COLO829 (cell line): ENCODE results near the gene PTPRQ.
"Not testable (repeated sequence)": the region's sequence is repeated elsewhere in the genome, so short reads cannot be mapped to it uniquely, and the experiment has no call there.

ENCODE experiments used
- DNase-seq: peaks from one replicate; pipeline ENCODE4 v3.0.0; 2012; ENCODE audit warnings: low spot score

Gene PTPRQ

DNA sequence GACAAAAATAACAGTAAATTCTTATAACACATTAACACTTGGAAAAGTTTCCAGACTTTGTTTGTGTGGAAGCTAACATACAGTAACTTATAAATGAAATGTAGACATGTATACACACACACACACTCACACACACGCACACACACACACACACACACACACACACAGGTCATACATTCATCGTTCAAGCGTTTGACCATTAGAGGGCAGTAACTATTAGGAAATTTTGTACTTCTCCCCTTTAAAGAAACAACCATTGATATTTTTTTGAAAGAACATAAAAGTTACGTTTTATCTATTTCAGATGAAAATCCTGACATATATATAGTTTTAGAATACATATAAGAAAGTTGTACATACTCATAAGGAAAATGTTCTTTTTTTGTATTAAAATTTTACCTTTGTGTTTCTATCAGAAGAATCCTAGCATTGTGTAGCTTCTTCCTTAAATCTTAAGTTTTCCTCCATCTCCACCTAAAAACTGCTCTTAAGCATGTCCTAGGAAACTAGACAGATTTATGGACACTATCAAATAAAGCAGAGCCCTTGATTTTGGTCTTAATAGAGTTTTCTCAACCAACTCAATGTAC lies 29.0 kb downstream of the PTPRQ start:
- DNase-seq = peak; percentile 2

DNA sequence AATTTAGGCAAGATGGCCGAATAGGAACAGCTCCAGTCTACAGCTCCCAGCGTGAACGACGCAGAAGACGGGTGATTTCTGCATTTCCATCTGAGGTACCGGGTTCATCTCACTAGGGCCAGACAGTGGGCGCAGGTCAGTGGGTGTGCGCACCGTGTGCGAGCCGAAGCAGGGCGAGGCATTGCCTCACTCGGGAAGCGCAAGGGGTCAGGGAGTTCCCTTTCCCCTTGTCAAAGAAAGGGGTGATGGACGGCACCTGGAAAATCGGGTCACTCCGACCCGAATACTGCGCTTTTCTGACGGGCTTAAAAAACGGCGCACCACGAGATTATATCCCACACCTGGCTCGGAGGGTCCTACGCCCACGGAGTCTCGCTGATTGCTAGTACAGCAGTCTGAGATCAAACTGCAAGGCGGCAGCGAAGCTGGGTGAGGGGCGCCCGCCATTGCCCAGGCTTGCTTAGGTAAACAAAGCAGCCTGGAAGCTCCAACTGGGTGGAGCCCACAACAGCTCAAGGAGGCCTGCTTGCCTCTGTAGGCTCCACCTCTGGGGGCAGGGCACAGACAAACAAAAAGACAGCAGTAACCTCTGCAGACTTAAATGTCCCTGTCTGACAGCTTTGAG lies 33.6 kb downstream of the PTPRQ start:
- DNase-seq = not testable (repeated sequence)

DNA sequence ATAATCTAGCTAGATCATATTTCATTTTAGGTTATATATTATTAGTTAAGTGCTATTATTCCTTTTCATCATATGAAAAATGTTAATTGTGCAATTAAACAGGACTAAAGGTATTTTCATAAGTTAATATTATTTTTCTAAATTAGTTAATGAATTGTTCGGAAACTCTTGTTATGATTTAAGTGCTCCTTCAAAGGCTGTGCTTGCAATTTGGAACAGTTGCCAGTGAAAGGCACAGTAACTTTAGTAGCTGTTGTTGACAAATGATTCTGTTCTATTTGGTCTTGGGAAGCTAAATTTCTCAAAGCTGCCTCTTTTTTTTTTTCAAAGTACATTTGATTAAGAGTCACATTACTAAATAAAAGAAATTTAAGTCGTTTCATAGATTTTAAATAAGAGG lies 40.7 kb downstream of the PTPRQ start:
- no peak for DNase-seq

DNA sequence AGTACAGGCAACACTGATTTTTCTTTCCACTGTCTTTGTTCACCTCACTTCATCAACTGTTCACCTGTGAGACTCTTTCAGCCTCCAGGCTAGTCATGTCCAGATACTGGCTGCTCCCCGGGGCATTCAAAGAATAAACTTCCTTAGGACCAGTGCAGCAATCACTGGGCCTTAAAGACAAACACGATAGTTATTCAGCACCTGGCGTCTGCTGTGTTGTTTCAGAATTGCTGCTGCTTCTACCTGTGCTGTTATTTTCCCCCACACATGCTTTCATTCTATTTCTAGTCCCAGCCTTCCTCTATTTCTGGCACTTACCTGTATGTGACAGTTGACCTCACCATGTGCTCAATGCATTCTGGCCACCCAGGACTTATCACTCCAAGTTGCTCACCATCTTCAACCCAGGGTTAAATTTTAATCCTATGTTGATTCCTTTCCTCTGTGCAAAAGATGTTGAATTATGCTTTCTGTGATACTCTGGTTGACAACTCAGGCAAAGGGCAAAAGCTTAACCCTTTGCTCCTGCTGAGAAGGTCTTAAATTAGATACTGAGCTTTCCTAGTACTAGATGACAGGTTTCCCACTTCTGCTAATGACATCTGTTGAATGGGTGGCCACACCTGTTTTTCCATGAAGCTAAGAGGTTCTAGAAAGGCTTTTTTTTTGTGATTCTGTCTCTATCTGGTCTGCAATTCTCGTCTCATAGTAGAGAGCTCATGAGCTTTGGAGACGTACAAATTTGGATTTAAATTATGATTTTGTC lies 41.4 kb downstream of the PTPRQ start:
- DNase-seq = no peak

DNA sequence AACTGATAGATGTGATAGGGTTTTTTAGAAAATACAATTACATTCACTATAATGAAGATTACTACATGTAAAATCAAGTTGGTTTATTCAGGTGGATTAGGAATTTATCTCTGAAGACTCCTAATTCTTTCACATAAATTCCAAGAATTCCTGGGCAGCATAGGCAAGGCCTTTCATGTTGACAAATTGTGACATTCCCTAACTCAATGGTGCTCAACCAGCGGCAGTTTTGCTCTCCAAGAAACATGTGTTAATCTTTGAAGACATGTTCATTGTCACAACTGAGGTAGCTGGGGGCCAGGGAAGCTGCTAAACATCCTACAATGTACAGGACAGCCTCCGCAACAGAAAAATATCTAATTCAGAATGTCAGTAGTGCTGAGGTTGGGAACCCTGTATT lies 46.3 kb downstream of the PTPRQ start:
- DNase-seq = no peak

DNA sequence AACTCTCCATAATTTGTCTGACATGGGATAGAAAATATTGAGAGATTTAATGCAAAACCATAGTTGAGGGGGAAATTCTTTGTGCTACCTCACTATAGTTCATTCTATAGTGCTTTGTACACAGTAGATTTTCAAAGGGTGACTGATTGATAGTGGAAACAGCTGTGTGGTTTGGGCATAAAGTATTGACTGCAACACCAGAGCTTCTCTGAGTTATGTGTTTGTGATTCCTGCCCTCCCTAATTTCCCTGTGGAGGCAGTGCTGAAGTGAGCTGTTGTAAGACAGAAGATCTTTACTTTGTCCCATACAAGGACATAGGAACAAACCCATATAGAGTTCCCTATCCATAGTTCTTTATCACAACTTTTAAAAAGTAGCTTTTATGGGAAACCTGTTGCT lies 47.1 kb downstream of the PTPRQ start:
- DNase-seq = no peak

DNA sequence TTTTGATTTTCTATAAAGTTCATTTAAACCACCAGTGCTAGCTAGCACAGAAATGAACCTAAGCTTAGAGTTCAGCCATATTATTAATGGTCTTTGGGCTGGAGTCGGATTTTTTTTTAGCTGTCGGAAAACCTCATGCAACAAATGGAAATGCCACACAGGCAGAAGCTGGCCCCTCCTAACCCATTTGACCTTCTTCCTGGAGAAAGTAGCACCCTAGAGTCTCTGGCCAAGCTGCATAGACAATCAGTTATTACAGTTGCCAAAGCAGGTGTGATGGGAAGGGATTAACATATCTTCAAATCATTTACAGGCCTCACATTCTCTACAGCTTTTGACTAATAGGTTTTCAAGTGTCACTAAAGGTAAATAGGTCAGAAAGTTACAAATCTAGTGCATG lies 49.4 kb downstream of the PTPRQ start:
- DNase-seq = no peak

DNA sequence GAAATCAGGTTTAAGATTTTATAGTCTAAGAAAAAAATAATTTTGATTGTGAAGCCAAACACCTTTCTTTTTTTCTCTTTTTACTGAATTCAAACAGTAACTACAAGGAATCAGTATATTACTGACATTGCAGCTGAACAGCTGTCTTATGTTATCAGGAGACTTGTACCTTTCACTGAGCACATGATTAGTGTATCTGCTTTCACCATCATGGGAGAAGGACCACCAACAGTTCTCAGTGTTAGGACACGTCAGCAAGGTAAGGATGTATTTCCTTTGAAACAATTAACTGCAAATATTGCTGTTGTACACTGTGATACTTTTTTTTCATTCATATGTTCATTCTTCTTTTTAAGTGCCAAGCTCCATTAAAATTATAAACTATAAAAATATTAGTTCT lies 50.8 kb downstream of the PTPRQ start:
- DNase-seq = no peak

DNA sequence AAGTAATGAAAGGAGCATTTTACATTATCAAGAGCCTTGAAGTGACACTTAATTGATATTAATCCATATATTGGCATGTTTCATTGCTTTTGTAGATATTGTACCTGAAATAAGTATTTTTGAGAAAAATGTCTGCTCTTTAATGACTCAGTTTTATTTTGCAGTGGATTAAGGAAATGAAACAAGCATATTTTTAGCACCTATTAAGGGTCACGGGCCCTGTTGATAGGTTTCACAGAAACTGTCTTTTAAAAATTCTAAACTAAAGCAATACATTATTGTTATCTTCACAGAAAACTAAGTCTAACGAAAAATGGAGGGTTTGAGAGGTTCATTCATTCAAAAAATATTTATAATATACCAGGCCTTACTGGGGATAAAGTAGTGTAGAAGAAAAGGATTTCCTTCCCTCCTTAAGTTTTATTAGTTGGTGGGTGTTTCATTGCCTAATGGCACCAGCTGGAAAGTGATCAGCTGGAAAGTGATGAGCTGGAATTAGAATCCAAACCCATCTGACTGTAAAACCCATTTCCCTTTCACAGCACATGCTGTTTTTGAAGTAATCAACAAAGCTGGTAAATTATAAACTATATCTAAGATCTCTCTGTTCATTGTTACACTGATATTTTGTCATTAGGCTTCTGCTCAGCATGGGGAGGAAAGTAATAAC lies 54.2 kb downstream of the PTPRQ start:
- no peak for DNase-seq

DNA sequence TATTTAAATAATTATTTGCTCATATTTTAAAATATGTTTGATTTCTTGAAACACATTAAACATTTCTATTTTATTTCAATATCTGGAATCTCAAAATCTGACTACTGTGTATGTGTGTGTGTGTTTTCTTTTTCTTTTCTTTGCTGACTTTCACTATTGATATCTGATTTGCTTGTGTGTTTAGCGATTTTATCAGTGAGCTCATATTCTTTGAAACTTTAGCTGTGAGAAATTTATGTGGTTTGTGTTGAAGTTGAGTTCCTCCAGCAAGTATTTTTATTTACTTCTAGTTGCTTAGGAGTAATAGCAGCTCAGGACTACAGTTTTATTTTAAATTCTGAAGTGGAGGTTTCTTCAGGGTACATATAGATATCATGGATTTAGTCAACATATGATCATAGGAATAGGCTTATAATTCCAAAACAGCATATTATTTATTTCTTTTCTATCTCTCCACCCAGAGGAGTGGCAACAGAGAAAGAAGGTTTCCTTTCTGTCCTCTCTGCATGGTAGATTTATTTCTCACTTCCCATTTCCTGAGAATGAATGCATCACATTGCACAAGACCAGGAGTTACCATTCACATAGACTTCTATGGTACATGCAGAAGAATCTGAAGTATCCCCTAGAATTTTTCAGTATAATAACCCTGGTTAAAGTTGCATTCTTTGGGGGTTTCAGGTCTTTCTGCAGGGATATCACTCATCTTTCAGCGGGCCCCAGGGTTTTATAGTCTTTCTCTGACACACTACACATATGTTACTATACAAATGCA lies 60.5 kb downstream of the PTPRQ start:
- DNase-seq = no peak

DNA sequence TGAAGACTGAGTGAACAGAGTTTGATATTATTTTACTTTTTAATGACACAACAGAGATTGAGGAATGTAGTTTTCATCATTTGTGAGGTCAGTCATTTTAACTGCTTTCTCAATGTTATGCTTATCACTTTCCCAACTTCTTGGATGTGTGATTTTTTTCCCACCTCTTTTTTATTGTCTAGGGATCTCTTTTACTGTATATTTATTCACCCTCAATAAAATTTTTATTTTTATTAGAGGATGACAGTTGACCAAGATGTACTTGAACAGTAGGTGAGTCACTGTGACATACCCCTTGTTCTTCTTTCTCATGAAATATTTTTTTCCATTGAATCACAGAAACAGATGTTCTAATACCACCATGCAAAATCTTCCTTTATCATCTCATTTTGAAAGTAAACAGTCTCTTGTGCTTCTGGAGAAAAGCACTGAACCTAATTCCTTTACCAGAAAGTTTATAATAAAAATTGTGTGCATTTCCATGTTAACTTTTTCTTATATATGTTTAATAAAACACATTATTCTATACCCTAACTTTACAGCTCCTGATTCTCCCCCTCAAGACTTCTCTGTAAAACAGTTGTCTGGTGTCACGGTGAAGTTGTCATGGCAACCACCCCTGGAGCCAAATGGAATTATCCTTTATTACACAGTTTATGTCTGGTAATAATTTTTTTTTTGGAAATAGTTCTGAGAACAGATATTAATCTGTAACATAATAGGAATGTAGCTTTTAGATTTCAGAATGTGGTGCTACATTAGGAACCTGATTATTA lies 65.9 kb downstream of the PTPRQ start:
- DNase-seq = no peak

DNA sequence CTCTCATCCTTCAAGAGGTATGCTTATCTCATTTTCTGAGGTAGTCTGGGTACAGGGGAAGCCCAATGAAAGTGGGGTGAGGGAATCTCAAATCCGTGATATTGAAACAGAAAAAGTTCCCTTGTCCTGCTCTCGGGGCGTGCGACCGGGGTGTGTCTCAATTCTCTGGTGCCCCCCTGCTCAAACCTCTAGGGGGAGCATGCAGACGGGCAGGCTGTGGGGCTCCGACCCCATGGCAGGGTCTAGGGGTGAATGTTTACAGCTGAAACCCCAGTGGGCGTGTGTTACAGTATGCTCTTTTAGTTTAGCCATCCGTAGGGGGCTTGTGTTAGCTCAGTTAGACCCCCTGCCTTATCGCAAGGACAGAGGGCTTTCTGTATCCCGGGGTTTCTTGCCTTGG lies 68.7 kb downstream of the PTPRQ start:
- DNase-seq = no peak

DNA sequence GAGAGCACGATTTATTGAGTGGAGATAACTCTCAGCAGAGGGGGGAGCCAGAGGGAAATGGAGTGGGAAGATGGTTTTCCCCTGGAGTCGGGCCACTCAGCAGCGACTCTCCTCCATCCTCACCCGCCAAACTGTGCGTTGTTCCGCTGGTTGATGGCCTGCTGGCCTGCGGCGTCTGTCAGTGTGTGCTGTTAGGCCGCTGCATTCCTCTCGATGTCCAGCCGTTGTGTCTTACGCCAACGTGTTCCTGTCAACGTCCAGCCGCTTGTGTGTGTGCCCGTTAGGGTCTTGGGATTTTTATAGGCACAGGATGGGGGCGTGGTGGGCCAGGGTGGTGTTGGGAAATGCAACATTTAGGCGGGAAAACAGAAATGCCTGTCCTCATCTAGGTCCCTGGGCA lies 69.2 kb downstream of the PTPRQ start:
- no peak for DNase-seq

DNA sequence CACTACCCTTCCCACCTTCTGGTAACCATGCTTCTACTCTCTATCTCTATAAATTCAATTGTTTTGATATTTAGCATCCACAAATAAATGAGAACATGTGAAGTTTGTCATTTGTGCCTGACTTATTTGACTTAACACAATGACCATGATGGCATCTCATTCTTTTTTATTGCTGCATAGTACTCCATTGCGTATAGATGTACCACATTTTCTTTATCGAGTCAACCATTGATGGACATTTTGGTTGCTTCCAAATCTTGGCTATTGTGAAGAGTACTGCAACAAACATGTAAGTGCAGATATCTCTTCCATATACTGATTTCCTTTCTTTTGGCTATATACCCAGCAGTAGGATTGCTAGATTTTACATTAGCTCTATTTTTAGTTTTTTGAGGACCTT lies 73.6 kb downstream of the PTPRQ start:
- DNase-seq = no peak

DNA sequence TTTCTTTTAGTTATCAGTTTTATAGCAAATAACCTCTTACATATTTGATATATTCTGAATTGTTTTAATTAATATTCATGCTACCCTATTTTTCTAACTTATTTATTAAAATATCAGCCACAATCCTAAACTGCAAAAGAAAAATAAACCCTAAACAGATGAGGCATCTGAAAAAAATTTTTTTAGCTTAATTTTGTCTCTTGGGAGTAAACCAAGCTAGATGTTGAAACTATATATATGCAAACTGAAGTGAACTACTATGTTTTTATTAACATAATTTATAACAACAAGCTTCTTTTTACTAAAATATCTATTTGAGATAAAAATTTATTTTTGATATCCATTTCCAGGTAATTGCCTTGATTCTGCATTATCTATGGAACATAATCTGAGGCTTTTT lies 87.6 kb downstream of the PTPRQ start:
- no peak for DNase-seq

DNA sequence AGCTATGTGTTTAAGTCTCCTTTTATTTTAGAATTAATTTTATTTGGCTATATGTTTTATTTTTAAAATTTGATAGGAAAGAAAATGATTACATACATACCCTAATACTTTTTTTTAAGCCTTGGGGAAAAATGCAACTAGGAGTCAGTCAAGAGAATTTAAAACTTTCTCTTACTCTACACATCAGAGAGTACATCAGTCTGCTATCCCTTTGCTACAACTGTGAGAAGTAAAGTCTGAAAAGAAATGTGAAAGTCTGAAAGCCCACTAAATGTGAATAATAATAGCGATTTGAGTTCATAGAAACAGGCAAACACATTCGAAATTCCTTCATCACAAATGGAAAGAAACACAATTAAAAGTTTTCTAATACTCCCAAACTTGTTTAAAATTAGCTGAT lies 95.0 kb downstream of the PTPRQ start:
- no peak for DNase-seq

DNA sequence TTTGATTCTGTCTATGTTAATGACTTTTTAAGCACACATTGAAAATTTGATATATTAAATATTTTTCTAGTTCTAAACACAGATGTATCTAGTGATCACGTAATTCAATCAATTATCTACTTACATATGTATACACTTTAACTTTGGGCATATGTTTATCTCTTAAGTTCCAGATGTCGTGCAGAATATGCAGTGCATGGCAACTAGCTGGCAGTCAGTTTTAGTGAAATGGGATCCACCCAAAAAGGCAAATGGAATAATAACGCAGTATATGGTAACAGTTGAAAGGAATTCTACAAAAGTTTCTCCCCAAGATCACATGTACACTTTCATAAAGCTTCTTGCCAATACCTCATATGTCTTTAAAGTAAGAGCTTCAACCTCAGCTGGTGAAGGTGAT lies 105.3 kb downstream of the PTPRQ start:
- DNase-seq = no peak

DNA sequence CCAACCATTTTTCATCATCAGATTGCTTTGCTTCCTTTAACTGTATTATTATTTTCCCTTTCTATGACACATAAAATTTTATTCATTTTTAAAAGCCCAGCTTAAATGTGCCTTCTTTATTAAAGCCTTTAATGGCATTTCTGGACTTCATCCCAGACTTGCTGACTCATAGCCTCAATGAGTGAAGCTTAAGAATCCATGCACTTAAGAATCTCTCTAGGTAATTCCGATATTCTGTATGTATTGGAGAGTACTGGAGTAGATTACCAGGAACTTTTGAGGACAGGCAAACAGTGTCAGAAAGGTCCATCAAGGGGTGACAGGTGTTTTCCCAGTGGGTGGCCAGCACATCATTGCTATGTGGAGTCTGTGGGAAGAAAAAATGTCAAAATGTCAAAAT lies 107.9 kb downstream of the PTPRQ start:
- peak; percentile 82 for DNase-seq

DNA sequence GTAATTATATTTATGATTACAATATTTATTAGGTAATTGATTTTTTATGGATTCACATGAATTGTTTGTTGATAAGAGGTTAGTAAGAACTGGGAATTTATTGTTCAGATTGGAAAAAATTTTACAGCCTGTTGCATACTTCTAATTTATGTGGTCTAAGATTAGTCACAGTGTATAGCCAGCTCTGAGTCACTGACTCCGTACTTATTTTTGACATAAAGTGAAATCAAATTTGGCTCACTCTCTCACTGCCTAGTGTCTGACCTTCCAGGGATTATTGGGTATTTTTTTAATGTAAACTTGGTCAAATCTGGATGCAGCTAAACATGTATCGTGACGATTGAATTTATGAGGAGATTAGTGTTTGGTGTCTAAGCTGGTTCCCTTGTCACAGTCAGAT lies 109.3 kb downstream of the PTPRQ start:
- peak; percentile 68 for DNase-seq

DNA sequence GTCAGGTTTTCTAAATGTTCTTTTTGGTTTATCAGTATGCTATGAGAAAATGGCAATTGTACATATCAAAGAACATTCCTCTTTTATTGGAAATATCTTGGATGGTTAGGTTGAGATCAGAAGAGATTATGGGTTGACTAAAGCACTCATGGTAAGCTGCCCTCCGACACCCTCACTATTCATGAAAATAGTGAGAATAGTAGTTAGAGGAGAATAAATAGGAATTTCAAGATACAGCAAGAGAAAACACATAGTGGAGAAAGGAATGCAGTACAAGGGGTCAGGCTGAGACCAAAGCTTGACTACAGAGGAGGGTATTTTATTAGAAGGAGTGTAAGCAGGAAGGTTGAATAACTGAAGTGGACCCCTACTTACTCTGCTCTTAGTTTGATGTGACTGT lies 112.5 kb downstream of the PTPRQ start:
- DNase-seq = no peak

DNA sequence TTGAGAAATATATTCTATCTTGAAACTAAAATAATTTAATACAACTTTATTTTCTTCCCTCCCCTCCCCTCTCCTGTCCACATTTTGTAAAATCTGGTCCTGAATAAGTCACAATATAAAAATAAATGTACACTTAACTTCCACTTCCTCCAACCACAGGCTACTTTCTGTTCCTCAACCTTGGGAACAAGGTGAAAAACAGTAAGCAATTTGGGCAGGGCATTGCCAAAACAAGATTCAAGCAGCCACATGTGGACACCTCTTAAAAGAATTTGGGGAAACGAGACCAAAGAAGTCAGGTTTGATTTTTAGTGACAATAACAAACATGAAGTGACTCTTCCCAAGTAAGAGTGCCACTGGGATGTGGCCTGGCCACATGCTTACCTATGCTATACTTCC lies 115.7 kb downstream of the PTPRQ start:
- no peak for DNase-seq

DNA sequence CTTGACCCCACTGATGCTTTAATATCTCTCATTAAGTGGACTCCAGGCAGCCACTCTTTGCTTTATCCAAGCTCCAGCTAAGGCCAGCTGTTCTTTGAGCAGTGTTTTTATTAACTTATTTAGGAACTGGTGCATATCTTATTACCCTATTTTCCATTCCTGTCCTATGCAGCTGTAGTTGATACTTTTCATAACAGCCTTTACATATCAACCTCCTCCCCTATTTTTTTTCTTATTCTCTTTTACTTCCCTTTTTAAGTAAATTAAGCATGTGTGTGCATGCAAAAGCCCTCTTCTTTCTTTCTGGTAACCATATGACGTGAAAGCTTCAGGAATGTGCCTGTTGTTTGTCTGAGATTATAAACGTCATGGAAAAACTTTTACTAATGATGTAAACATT lies 121.2 kb downstream of the PTPRQ start:
- no peak for DNase-seq
